Prostate gland (tissue), 2 donors: ENCODE measurements around the gene DLEU7.

Source experiments
- POLR2AphosphoS5 ChIP-seq: sonication (generic); formaldehyde crosslinking; IDR thresholded peaks from one replicate; pipeline ENCODE4 v1.6.1; 2017; ENCODE audit warnings: antibody characterized with exemption
- TF ChIP-seq, protein P1 (sequence below), 4 experiments: fragments of 200-600 bp in 2 of 4; fragments of 450-650 bp in 2 of 4; sonication (generic) in 2 of 4; IDR thresholded peaks; 1 replicate in 3 of 4; 2 replicates in 1 of 4; pipeline ENCODE4 v1.5.1; 2016 to 2019; ENCODE audit warnings: antibody characterized with exemption in 4 of 4, mild to moderate bottlenecking in 2 of 4, moderate library complexity in 2 of 4

DNA sequence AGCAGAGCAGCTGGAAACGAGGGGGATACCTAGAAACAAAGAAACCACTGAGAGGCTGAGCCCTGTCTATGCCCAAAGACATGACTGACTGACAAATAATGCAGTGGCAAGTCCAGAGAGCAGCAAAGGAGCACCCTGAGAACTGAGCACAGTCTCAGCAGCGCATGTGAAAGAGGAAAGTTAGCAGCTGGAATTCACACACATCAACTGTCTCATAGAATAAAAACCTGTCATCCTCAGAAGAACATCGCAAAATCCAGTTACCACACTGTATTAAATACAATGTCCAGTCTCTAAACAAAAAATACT lies 24.1 kb upstream of the DLEU7 start:
- TF ChIP-seq, protein P1, sequence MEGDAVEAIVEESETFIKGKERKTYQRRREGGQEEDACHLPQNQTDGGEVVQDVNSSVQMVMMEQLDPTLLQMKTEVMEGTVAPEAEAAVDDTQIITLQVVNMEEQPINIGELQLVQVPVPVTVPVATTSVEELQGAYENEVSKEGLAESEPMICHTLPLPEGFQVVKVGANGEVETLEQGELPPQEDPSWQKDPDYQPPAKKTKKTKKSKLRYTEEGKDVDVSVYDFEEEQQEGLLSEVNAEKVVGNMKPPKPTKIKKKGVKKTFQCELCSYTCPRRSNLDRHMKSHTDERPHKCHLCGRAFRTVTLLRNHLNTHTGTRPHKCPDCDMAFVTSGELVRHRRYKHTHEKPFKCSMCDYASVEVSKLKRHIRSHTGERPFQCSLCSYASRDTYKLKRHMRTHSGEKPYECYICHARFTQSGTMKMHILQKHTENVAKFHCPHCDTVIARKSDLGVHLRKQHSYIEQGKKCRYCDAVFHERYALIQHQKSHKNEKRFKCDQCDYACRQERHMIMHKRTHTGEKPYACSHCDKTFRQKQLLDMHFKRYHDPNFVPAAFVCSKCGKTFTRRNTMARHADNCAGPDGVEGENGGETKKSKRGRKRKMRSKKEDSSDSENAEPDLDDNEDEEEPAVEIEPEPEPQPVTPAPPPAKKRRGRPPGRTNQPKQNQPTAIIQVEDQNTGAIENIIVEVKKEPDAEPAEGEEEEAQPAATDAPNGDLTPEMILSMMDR (IDR thresholded peaks at IDR 0.05) = no peak
- TF ChIP-seq POLR2AphosphoS5 = no peak
